AML-193 (cell line): Measurements from ENCODE around the gene DDAH2.

Experiments
- DNase-seq, 2 experiments: peaks; one replicate each; lab custom pipeline; 2025; lab: John Stamatoyannopoulos, UW

The DDAH2 gene

DNA sequence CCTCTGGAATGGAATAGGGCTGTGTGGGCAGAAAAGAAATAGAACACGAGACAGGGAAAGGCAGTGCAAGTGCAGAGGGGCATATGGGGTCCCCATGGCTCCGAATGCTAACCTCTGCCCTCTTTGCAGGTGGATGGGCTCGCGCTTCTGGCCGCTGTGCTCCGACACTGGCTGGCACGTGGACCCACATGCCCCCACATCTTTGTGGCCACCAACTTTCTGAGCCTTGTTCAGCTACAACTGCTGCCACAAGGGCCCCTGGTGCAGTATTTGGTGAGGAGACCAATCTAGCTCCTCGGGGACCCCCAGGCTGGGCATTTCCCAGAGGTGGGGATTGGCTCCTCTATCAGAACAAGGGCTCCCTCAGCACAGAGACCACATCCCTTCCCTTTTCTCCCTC, 32.2 kb upstream of the DDAH2 start:
- no peak for DNase-seq

DNA sequence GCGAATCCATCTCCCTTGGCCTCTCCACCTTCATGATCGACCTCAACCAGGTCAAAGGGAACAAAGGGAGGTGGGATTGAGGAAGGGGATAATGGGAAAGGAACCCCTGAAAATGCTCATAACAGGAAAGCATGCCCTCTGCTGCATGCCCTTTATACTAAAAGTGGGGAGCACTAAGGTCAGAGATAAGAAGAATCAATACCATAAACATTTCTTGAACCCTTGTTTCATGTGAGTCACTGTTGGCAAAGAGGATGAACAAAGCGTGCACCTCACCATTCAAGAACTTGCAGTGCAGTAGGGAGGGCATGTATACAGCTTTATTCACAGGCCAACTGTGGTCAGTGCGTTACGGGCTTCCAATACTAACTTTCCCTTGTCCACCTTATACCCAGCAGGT, 31.7 kb upstream of the DDAH2 start:
- no peak for DNase-seq

DNA sequence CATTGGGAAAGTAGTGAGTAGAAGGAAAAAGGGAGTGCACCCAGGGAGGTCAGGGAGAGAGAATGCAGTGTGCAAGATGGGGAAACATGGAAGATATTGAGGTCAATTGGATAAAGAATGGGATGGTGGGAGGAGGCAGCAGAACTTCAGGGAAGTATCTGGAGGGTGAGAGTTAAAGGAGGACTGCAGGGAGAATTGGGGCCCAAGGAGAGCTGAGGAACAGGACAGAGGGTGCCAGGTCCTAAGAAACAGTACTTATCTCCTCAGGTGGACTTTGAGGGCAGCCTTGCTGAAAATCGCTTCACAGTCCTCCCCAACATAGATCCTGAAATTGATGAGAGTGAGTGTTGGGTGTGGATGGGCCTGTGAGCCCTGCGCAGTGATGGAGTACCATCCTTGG, 29.2 kb upstream of the DDAH2 start:
- no peak for DNase-seq

DNA sequence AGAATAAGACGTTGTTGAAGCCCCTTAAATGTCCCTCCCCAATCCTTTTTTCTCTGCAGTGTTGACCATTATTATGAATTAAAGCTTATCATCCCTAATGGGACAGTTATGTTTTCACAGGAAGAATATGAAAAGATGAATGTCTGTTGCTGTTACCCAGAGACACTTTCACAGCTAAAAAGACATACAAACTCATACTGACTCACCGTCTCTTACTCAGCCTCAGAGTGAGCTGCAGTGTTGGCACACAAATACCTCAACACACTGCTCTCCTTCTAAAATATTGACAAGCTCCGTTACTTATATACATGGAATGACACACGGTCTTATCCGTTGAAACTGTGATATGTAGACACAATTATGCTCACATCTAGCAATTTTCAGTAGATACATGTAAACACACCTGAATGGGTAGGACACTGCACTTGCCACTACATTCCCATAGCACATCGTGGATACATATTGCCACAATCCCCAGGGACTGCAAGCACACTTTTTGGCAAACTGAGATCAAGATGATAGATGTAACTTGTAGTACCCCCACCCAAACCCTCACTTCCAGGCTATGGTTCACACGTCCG, 23.7 kb upstream of the DDAH2 start:
- DNase-seq = no peak

GRCh38 chr6:31750411-31751022, 21.4 kb upstream of the DDAH2 start:
- DNase-seq = no peak

DNA sequence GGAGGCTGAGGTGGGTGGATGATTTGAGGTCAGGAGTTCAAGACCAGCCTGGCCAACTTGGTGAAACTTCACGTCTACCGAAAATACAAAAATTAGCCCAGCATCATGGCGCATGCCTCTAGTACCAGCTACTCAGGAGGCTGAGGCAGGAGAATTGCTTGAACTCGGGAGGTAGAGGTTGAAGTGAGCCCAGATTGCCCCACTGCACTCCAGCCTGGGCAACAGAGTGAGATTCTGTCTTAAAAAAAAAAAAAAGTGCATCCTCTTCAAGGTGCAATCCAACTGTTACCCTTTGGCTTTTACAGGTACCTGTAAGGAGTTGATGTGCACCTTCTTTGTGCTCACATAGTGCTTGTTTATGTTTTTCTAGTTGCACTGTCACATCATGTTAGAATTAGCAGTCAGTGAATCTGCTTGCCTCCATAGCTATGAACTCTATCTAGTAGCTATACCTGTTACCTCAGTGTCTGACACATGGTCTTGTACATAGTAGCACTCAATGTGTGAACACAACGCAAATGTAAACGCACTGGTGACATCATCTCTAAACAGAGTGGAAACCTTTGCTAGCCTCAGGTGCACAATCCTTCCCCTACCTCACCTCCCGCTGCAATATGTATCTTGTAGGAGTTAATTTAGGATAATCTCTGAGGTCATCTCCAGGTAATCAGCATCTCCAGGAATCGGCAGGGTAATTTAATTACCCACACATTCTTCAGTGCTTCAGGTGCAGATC, 20.4 kb upstream of the DDAH2 start:
- DNase-seq = no peak

DNA sequence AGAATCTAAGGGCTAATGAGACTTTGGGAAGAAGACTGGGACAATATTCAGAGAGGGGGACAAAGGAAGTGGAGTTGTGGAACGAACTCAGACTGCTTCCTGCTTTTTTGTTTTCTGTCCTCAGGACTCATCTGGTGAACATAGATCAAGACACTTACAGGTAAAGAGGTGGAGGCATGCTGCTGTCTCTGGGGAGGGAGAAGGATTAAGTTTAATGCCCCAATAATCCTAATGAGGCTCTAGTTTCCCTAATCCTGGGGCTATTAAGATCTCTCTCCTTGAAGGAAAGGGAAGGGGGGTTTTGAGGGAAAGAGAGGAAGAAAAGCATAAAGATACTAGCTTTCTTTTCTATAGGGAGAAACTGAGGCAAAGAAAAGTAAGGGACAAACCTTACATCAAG, 15.3 kb upstream of the DDAH2 start:
- no peak for DNase-seq

DNA sequence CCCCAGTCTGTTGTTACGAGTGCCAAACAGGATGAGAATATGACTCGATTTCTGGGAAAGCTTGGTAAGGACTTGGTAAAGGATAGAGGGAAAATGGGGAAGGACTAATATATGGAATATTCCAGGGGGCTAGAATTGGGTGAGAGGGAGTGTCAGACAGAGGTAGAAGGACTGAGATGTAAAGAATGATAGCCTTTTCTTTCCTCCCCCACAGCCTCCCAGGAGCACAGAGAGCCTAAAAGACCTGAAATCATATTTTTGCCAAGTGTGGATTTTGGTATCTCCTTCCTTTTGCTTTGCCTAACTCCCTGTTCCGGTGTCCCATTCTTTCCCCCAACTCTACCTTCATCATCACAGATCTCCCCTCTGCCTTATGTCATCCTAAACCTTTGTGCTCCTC, 13.8 kb upstream of the DDAH2 start:
- DNase-seq = no peak

DNA sequence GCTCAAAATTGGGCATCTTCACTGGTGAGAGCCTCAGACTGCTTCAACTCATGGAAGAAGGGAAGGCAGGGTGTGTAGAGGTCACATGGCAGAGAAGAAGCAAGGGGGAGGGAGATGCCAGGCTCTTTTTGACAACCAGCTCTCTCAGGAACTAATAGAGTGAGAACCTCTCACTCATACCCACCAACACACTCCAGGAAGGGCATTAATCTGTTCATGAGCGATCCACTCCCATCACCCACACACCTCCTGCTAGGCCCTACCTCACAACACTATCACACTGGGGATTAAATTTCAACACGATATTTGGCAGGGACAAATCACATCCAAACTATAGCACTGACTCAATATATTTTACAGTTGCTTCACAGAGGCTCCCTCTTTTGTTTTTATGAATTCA, 12.7 kb upstream of the DDAH2 start:
- DNase-seq = no peak

DNA sequence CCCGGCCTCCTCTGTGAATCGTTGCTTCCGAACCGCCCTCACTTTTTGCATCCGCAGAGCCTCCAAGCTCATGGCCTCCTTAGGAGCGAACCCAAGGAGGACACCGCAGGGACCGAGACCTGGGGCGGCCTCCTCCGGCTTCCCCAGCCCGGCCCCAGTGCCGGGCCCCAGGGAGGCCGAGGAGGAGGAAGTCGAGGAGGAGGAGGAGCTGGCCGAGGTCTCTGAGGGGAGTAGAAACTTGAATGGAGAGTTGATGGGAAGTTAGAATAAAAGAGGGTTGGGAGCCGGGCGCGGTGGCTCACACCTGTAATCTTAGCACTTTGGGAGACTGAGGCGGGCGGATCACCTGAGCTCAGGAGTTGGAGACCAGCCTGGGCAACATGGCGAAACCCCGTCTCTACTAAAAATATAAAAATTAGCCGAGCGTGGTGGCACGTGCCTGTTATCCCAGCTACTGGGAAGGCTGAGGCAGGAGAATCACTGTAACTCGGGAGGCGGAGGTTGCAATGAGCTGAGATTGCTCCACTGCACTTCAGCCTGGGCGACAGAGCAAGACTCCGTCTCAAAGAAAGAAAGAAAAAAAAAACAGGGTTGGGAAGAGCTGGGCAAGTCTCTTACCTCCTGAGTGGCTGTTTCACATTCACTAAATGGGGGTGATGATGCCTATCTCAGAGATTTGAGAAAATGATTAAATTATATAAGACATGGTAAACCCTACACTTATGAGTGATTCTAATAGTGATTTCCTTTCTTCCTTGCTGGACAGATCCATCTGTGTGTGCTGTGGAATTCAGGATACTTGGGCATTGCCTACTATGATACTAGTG, 11.5 kb upstream of the DDAH2 start:
- peak; percentile 53 to 73 for DNase-seq

DNA sequence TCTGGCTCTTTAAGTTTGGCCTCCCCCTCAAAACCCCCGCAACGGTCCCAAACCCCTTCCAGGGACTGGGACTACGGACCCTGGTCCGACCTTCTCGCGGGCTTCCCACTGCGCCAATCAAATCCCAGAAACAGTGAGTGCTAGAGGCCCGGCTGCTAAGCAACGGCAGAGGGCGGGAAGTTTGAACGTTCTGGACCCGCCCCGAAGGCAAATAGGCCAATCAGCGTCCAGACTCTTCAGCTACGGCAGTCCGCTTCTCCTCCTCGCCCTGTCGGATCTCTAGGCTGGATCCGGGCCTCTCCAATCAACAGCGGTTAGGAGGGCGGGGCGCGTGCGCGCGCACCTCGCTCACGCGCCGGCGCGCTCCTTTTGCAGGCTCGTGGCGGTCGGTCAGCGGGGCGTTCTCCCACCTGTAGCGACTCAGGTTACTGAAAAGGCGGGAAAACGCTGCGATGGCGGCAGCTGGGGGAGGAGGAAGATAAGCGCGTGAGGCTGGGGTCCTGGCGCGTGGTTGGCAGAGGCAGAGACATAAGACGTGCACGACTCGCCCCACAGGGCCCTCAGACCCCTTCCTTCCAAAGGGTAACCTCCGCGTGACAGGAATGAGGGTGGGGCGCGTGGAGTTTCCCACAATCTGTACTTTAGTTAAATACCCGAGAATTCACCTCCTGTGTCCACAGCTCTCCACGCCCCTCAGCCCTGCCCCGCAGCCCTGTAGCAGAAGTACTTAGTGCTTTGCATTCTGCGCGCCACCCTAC, 10.7 kb upstream of the DDAH2 start, which contains the start of gene MSH5:
Gene MSH5, plus strand, starts transcription at position 367 of the 758 bp plus-strand sequence. CDS start 462 bp downstream, outside the sequence.
- DNase-seq = peak; percentile 100

GRCh38 chr6:31737991-31738979, 9.2 kb upstream of the DDAH2 start:
- peak; percentile 98 to 99 for DNase-seq

DNA sequence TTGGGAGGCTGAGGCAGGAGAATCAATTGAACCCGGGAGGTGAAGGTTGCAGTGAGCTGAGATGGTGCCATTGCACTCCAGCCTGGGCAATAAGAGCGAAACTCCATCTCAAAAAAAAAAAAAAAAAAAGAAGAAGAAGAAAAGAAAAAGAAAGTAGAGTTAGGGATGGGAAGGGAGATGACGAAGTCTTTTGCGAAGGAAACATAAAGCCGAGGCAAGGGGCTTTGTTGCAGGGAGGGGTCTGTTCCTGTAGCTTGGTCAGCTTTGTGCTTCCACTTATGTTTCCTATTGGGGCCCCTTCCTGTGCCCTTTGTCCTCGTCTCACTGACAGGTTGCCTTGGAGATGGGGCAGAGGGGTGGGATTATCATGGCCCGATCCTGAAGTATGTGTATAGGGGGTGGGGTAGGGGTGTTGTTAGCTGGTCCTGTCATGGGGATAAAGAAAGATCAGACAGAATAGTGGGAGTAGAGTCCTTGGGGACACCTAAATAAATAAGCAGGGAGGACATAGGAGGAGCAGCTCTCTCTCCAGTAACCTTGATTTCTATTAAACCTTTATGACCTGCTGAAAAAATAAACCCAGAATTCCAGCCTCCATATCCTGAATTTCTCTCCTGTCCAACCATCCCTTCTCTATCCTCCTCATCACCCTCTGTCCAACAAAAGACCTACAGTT, 8.4 kb upstream of the DDAH2 start:
- peak; percentile 53 to 60 for DNase-seq

GRCh38 chr6:31736768-31737314, 7.7 kb upstream of the DDAH2 start:
- DNase-seq = no peak

- peak; percentile 89 to 92 for DNase-seq
Observed at GRCh38 chr6:31736021-31736767, 7.1 kb upstream of the DDAH2 start, which contains the start of gene CLIC1. TSS of gene CLIC1 (minus strand) at chr6:31736530. CDS start at chr6:31736300, 230 bp downstream.

- peak; percentile 74 to 81 for DNase-seq
Observed at GRCh38 chr6:31734821-31735406, 5.8 kb upstream of the DDAH2 start.

DNA sequence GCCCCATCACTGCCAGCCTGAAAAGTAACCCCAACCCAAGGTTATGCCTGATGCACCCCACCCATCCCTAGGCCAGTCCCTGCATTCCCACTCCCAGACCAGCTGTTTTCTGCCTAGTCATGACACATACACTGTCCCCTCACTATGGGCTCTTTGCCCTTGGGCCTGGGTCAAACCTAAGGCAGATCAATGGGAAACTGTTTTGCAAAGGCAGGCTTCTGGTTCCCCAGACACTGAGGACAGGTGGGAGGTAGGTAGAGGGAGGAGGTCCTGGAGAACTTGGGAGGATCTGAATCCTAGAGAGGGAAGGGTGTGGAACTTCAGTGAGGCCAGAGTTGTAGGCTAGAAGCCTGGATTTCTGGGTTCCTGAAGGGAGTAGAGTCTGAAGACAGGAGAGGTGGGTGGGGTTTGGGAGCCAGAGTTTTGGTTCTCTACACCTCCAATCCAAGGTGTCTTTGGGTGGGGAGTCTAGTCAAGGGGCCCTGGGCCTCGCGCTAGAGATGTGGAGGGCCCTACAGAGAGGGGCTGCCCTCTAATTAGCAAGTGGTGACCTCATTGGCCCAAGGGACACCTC, 5.2 kb upstream of the DDAH2 start:
- DNase-seq = no peak

DNA sequence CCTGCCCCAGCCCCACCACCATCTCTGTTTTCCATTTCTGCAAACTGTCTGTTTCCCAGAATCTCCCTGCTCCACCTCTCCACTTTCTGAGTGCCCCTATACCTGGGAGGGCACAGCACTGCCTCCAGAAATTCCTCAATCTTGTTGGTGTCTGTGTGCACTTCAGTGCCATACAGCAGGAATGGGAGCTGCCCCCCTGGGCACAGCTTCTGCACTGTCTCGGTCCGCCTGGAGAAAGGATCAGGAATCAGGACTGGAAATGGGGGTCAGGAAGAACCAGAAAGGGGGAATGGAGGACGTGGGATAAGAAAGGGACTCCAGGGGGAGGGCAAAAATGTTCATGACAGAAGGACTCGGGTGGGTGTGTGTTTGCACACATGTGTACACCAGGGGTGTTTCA, 4.6 kb upstream of the DDAH2 start:
- DNase-seq = no peak
